GM15510 (cell line): ENCODE data around the gene LPIN2.

Experiments used
- POLR2A ChIP-seq: IDR thresholded peaks from 3 replicates; pipeline ENCODE4 v1.6.1; 2011; ENCODE audit warnings: borderline replicate concordance; ENCODE audit not compliant: insufficient read length; ENCODE audit errors: extremely low read depth

LPIN2 gene

GRCh38 chr18:3027370-3027891 is 14.5 kb upstream of the LPIN2 start:
- no peak for TF ChIP-seq POLR2A

GRCh38 chr18:3025544-3025943 is 12.6 kb upstream of the LPIN2 start:
- TF ChIP-seq POLR2A, result no peak

GRCh38 chr18:3016585-3017297 is 3.8 kb upstream of the LPIN2 start:
- TF ChIP-seq POLR2A, result no peak

- TF ChIP-seq POLR2A, result no peak
Observed at GRCh38 chr18:3015851-3016250, 2.9 kb upstream of the LPIN2 start.

- no peak for TF ChIP-seq POLR2A
Observed at GRCh38 chr18:3015204-3015592, 2.3 kb upstream of the LPIN2 start.

GRCh38 chr18:3014503-3015203 is 1.7 kb upstream of the LPIN2 start:
- no peak for TF ChIP-seq POLR2A

- no peak for TF ChIP-seq POLR2A
Observed at GRCh38 chr18:3012136-3013023, 564 bp downstream of the LPIN2 start.

- TF ChIP-seq POLR2A, result no peak
Observed at GRCh38 chr18:3010086-3010485, 2.9 kb downstream of the LPIN2 start.

- no peak for TF ChIP-seq POLR2A
Observed at GRCh38 chr18:3008541-3008940, 4.4 kb downstream of the LPIN2 start.

GRCh38 chr18:3007491-3007890 is 5.5 kb downstream of the LPIN2 start:
- no peak for TF ChIP-seq POLR2A

GRCh38 chr18:3005462-3005861 is 7.5 kb downstream of the LPIN2 start:
- no peak for TF ChIP-seq POLR2A

- TF ChIP-seq POLR2A, result no peak
Observed at GRCh38 chr18:3002732-3003131, 10.2 kb downstream of the LPIN2 start.

- TF ChIP-seq POLR2A, result no peak
Observed at GRCh38 chr18:2998644-2999043, 14.3 kb downstream of the LPIN2 start.

GRCh38 chr18:2997846-2998564 is 14.9 kb downstream of the LPIN2 start:
- no peak for TF ChIP-seq POLR2A
